NCI-H1930 (cell line): Measurements from ENCODE around the gene CSTF1.

Experiments used
- DNase-seq, 2 experiments: peaks; one replicate each; lab custom pipeline; 2025; lab: John Stamatoyannopoulos, UW

Gene CSTF1

DNA sequence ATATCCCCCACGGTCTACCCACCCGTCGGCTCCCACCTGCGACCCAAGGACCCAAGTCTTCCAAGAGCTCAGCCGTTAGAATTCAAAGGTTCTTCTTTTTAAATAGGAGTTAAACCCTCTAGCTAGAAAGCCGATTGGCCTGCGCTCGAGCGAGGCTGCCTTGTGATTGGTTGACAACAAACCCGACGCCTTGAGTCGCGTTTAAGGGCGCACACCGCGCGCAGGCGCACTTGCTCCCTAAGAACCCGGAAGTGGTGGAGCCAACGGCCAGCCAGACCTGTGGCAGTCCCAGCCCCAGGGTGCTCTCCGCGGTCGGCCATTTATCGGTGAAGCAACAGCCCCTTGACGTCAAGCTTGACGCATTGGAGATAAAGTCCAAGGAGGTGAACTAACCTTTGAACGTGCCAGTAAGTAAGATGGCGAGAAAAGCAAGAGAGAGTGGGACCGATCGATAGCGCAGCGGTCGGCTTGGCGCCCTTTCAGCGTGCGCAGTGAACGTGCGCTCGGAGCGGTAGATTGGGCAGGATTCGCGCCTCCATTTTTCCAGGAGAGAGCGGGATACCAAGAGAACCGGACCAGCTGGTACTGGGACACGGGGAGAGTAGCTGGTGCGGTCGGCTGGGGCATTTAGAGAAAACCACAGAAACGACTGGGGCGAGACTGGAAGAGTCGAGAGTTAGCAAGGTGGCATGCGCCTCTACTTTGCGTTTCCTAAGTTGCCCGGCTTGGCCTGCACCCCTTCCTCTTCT, at the start of gene CSTF1, which contains the start of gene AURKA:
TSS of gene CSTF1 (plus strand) at position 514 of the 749 bp plus-strand sequence. CDS start 2,908 bp downstream, outside the sequence.
TSS of gene AURKA (minus strand) at position 84 of the 749 bp plus-strand sequence. CDS start 4,018 bp downstream, outside the sequence.
- peak; percentile 99 for DNase-seq

DNA sequence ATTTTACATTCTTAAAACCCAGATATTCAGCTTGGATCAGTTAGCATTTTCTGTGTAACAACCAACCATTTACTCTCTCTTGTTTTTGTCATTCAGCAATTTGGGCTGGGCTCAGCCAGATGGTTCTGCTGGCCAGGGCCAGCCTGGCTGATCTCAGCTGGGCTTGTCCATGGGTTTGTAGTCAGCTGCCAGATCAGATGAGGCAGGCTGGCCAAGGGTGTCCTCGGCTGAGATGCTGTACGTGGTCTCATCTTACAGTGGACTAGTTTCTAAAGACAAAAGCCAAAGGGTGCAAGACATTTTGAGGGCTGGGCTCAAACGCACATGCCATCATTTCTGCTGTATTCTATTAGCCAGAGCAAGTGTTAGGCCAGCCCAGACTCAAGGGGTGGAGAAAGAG, 49.7 kb upstream of the CSTF1 start:
- DNase-seq = no peak

DNA sequence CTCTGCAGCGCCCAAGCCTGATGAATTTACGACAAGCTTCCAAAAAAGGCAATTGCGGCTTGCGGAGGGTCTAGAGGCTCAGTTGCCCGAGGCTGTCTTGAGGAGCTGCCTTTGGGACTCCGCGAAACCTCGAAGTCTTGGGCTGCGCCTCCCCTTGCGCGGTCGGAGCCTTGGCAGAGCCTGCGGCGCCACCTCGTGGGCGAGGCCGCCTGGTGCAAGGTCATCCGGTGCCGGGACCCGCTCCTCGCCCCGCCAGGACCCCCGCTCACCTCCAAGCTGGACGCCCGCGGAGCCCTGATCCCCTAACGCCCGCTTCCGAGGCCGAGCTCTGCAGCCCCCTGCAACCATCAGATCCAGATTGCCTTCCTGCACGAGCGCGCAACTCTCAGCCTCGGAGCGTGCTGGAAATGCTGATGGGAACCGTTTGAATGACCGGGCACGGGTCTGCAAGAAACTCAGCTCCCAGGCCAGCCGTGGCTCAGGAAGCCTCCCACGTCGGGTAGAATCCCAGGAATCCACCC, 48.5 kb upstream of the CSTF1 start:
- peak; percentile 8 to 19 for DNase-seq

DNA sequence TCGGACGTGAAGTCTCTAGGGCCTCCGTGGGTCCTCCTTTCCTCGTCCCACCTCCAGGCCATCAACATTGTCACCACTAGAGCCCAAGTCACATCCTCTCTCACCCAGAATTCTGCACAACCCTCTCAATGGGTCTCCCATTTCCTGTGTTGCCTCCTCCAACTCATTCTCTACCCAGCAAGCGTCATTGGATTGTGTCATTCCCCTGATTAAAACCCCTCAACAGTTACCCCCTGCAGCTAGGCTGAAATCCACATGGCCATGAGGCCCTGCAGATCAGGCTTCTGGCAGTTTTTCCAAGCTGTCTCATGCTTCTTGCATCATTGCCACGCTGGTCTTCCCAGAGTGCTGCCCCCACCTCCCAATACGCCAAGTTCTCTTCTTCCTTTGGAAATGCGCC, 46.5 kb upstream of the CSTF1 start:
- no peak for DNase-seq

DNA sequence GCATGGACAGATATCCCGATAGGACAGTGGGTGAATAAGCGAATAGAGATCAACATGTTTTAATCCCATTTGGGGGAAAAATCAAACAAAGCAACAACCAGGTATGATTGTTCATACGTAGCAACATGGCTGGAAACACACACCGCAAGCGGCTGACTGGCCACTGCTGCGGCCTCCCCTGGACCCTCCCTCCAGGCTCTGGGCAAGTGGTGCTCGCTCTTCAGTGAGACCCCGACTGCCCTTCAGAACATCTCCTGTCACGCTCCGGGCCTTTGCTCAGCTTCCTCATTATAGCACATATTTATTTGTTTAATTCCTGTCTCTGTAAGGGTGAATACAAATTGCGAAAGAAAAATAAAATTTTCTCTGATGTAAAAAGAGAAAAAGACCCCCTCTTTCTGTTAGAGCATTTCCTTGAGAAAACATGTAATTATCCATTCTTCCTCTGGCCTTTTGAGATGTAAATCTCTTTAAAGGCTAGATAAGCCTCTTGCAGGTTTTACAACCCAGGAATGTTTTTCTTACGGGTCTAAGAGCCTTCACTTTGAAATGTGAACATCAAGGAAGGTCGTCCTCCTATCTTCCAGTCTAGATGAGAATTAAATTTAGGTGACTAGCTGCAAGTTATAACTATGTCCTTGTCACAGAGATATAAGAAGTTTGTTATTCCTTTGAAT, 44.7 kb upstream of the CSTF1 start:
- DNase-seq = no peak

DNA sequence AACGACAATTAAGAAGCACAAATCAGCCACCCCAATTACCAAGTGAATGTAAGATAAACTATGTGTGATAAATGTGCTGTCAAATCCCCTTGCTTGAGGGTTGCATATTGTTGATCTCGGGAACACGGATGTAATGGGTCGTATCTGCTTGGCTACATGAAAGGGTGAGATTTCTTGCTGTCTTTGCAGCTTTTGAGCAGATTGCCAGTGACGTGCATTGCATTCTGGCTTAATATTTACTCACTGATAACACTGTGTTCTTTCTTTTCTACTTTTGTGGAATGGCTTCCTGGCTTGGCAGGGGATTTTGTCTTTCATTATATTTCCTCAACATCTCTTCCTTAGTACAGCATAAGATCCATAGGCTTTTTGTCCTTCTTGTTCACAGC, 44.1 kb upstream of the CSTF1 start:
- DNase-seq = no peak

DNA sequence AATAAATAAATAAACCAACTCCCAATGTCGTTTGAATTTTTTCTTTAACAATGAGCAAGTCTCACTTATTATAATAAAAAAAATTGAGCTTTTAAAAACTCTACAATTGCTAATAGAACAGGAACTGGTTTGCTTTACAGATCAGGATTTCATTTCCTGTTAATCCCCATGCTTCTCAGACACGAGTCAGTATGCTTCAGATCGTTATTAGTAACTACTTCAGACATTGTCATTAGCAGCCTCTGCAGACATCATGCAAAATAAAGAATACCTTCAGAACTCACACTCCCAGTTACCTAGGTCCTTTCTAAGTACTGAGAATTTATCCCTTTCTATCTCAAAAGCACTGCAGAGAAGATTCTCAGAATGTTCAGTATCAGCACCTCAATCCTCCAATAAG, 43.7 kb upstream of the CSTF1 start:
- DNase-seq = no peak

DNA sequence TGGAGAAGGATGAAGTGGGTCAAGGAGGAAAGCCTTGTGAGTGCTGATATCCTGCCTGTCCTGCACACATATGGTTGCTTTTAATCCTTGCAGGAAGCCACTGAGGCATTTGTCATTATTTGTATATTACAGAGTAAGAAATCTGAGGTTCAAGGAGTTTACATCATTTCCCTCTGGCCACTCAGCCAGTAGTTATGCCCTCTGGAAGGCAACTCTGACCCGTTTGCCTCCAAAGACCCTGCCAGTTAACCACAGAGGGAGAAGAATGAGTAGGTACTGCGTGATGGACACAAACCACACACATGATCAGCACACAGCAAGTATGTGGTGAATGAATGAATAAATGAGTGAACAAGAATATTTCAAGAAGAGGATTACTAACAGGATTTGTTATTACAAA, 41.6 kb upstream of the CSTF1 start:
- DNase-seq = no peak

DNA sequence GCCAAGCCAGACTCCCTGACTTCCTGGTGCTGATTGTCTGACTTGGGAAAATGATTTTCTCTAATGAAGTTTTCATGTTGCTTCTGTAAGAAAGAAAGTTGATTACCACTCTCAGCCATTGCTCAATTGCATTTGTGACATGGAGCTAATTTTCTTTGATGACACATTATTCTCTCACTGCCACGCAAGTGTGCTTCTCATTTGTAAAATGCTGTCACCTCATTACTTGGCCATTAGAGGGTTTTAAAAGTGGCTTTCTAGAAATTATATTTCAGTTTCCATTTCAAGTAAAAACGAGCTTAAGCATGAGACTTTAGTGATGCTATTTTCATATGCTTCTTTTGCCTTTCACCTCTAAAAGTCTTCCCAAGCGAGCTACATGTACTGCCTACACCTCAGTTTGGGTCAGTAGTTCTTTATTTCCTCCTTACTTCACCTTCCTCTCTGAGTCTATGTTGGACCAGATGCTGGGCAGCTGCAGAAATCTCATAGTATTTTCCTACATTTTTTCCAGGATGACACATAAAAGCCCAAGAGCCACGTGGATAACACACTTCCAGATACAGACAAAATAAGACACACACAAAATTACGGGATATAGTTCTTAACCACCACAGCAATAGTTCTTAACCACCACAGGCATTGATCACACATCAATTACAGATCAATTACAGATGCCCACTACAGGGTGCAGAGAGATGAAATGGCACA, 39.9 kb upstream of the CSTF1 start:
- DNase-seq = no peak

DNA sequence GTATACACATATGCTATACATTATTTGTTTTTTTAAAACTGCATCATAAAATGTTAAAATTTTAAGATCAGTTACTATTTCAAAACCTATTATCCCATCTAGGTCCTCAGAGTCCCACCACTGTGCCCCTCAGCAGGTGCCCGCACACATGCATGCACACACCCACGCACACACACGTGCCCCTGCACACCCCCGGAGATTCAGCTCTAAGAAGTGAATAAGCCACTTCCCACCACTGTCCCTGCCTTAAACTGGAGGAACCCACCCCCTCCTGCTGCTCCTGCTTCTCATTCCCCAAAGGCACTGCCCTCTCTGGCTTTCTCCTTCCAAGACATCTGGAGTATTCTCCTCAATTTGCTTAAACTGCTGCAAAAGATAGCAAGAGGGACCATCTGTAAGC, 39.1 kb upstream of the CSTF1 start:
- no peak for DNase-seq

DNA sequence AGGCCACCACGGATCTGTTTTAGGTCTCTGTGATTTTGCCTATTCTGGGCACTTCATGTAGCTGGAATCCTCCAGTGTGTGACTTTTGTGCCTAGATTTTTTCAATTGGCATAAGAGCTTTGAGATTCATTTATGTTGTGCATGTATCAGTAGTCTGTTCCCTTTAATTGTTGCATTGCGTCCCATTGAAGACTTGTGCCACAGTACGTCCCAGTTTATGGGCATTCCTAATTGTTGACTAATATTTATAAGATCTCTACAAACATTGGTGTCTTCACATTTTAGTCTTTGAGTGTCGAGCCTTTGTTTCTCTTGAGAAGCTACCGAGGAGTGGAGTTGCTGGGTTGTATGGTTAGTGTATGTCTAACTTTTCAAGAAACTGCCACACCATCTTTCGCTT, 34.4 kb upstream of the CSTF1 start:
- no peak for DNase-seq

DNA sequence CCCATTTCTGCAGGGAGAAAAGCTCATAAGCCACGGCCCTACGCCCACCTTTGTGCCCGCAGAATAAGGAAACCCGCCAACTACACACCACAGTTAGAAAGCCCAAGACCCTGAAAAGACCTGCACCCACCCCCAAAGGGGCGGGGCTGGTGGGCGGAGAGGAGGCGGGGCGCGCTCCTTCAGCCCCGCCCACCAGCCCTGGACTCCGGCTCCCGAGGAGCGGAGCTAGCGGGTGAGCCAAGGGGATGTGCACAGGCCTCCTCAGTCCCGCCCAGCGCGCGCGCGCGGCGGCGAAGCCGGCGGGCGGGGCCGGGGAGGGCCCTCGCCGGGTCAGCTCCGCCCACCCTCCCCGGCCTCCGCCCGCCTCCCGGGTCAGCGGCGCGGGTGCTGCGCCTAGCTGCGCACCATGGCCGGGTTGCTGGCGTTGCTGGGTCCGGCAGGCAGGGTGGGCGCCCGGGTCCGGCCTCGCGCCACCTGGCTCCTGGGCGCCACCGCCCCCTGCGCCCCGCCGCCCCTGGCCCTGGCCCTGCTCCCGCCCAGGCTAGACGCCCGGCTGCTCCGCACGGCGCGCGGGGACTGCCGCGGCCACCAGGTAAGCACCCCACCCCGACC, 33.7 kb upstream of the CSTF1 start, which contains the start of gene FAM210B:
TSS of gene FAM210B (plus strand) at position 375 of the 612 bp plus-strand sequence. CDS start at position 407, 32 bp downstream.
- peak; percentile 81 to 92 for DNase-seq

DNA sequence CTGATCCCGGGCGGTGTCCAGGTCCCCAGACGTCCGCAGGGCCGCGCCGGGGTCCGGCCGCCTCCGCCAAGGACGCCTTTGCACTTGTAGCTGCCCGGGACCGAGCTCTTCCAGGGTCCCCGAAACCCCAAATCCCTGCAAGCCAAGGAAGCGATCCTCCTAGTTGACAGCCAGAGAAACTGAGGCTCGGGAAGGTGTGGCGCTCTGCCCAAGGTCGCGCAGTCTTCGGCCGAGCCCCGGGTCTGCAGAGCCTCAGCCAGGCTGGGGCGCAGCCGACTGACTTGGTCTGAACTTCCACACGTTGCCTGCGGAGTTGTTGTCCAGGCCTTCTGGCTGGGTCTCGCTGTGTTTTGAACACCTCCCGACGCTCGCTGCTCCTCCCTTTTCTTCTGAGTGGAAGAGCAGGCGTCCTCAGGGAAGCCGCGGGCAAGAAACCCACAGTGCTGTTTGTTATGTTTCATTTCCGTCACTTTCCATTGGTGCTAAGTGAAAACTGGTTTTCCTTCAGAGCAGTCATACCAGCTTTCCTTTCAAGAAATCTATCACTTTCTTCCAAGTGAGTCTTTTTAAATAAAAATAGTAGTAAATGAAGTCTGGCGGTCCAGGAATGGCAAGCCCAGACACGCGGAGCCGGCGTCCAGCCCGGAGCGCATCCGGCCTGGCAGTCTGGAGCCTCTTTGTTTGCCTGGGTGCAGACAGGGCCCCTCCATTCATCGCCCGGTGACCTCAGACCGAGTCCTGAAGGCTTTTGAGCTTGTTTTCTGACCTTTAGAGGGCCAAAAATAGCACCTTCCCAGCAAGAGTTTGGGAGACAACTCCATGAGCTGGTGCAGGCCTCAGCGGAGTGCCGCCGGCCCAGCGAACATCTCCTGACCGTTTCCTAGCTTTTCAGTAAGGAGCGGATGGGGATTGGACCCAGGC, 33.0 kb upstream of the CSTF1 start:
- DNase-seq = no peak

DNA sequence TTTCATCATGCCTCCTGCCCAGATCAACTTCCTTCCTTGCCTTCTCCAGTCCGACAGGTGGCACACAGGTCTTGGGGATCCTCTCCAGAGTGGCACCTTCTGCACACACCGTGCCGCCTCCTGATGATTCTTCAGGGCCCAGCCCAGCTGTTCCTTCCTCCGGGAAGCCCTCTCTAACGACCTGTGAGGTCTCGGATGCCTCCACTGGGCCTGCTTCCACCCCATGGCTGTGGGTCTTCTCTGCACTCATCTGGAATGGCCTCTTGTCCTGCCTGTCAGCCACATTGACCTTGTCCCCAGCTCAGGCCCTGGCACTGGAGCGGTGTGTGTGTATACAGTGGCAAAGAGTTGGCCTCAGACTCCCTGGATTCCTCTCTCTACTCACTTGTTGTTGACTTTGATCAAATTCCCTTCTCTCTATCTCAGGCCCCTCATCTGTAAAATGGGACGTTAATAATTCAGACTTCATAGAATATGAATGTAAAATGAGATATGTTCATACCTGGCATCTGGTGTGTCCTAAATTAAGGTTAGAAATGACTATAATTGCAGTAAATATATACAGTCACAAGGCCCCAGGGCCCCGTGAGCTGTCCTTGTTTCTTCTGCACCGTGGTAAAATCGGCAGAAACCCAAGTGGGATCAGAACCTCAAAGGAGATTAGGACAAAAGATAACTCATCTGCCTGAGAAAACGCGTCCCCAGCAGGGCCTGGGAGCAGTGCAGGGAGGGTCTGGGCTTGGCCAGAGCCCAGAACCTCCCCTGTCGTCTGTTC, 32.1 kb upstream of the CSTF1 start:
- DNase-seq = no peak

DNA sequence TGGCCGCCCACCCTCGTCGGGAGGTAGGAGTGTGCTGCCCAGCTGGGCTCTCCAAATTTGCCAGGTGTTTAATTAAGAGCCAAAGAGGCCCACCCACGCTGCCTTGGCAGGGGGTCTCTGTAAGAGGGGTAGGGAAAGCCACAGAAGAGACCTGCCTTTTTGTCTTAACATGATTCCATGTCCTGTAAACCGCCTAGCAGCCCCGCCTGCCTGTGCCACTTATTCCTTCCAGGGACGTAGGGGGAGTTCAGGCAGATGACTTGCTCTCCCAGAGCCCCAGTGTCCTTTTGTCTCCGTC, 31.6 kb upstream of the CSTF1 start:
- DNase-seq = no peak

DNA sequence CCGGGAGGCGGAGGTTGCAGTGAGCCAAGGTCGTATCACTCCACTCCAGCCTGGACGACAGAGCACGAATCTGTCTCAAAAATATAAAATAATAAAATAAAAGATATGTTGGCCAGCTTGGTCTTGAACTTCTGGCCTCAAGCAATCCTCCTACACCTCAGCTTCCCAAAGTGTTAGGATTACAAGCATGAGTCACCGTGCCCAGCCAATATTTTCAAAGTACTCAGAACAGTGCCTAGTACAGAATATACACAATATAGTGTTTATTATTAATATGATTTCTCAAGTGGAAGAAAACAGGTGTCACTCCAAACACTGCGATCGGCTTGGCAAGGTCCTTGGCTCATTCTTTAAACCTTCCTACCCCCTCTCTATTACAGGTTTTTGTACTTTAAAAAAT, 30.5 kb upstream of the CSTF1 start:
- no peak for DNase-seq

DNA sequence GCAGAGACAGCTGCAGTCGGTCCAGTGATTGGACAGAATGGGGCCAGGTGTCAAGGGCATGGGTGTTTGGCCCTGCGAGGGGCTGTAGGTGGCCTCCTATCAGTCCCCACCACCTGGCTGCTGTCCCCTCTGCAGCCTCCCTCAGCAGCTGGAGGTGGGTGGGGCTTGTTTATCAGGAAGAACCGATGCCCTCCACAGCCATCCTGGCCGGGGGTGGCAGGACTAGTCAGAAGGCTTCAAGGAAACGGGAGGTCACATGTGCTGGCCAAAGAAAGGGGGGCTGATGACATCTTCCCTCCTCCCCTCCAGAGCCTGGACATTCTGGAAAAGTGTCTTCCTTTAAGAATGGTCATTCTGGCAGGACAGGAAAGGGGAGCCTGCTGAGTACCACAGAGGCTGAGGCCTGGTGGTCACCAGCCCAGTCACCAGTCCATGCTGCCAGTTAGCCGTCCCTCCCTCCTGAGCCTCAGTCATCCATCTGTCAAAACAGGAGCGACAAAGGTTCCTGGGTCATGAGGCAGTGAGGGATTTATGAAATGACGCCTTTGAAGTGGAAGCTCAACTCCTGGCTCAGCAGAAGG, 29.5 kb upstream of the CSTF1 start:
- DNase-seq = no peak

DNA sequence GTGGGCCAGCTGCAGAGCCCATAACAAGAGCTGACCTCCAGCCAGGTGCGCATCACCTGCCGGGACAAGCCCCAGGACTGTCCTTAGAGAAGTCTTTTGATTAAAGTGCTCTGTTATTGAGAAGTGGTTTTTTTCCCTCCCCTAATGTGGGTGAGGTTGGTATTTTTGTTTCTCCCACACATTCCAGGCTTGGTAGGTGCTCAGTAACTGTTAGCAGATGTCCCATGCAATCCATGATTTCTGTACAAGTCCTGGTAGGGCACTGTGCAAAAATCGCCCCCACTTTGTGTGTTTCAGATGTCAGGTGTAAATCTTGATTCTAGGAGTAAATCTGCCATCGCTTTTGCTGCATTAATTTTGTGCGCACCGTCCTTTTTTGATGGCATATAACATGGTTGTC, 29.0 kb upstream of the CSTF1 start:
- no peak for DNase-seq

DNA sequence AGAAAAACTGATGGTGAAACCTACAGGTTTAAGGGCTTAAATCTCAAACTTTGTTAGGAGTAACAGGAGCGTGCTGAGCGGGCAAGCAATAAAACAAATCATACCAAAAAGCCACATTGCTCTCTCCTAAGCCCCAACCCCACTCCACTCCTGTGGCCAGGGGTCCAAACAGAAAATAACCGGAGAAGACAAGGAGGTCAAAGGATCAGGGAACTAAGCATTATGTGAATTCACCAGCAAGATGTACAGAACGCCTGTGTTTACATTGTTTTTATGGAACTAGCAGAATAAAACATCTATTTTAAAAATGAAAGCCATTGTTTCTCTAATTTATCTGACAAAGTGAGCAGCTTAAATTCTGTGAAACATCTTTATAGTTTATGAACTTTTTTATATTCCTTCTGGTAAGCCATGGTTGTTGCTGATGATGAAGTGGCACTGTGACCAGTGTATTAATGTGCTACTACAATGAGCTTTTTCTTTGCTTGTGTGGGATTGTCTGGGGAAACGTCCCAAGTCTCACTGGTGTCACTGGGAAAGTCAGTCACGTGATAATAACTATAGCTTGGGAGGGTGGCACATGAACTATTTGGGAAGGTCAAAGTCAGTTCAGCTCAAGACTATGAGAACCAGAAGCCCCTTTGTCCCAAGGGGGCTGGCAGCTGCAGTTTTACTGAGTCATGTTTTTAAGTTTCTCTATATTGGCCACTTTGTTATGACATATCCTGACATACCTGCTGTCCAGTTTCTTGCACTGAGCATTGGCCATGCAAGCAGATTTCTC, 23.9 kb upstream of the CSTF1 start:
- DNase-seq = no peak
